Transverse colon (tissue), 4 donors: ENCODE measurements around the gene COL4A1. TPM values are rescaled to one million over a fixed set of nuclear protein-coding genes. Genes with fewer than 3 reads are reported as not detected.
A peak's percentile ranks its signal among the peaks of the same experiment; 100 is the strongest.

ENCODE experiments used
- DNase-seq: peaks from one replicate; pipeline ENCODE4 v3.0.0-alpha.2; 2019
- H3K27ac ChIP-seq, 4 donors: fragments of 200-600 bp; sonication (generic); 2 replicates each; pipeline ENCODE4 v1.5.1; 2016 to 2018; ENCODE audit warnings: inconsistent platforms in 4 of 4
- H3K27me3 ChIP-seq: fragments of 200-600 bp; sonication (generic); 2 replicates; pipeline ENCODE4 v1.5.1; 2017; ENCODE audit warnings: inconsistent platforms
- H3K36me3 ChIP-seq, 4 donors: fragments of 200-600 bp; sonication (generic); 2 replicates each; pipeline ENCODE4 v1.5.1; 2017 to 2019; ENCODE audit warnings: inconsistent platforms in 4 of 4
- H3K4me1 ChIP-seq, 4 donors: fragments of 200-600 bp; sonication (generic); 2 replicates each; pipeline ENCODE4 v1.5.1; 2017 to 2020; ENCODE audit warnings: inconsistent platforms in 4 of 4
- H3K4me3 ChIP-seq, 4 donors: fragments of 200-600 bp; sonication (generic); 1 replicate in 1 of 4; 2 replicates in 3 of 4; pipeline versions ENCODE4 v1.5.1 to v1.6.1; 2017 to 2019; ENCODE audit warnings: inconsistent platforms in 4 of 4
- H3K9me3 ChIP-seq, 2 donors: fragments of 200-600 bp; sonication (generic); 2 replicates each; pipeline ENCODE4 v1.5.1; 2017 to 2019; ENCODE audit warnings: inconsistent platforms in 2 of 2
- CTCF ChIP-seq, 5 experiments: fragments of 200-600 bp in 3 of 5; fragments of 450-650 bp in 2 of 5; sonication (generic) in 3 of 5; IDR thresholded peaks; 1 replicate in 2 of 5; 2 replicates in 3 of 5; pipeline ENCODE4 v1.5.1; 2016 to 2017; ENCODE audit warnings: antibody characterized with exemption in 5 of 5, inconsistent platforms in 3 of 5, mild to moderate bottlenecking in 2 of 5, moderate library complexity in 1 of 5
- EP300 ChIP-seq: sonication (generic); formaldehyde crosslinking; IDR thresholded peaks from one replicate; pipeline ENCODE4 v1.6.1; 2017; ENCODE audit warnings: antibody characterized with exemption, low read depth
- POLR2A ChIP-seq: fragments of 450-650 bp; IDR thresholded peaks from one replicate; pipeline ENCODE4 v1.6.1; 2016; ENCODE audit warnings: antibody characterized with exemption, mild to moderate bottlenecking, moderate library complexity
- POLR2AphosphoS5 ChIP-seq, 3 donors: sonication (generic); formaldehyde crosslinking; IDR thresholded peaks; one replicate each; pipeline ENCODE4 v1.6.1; 2016; ENCODE audit warnings: antibody characterized with exemption in 3 of 3
- WGBS, 2 donors: methylation state at CpG; one replicate each; pipeline ENCODE4 v1.1.5; 2018; ENCODE audit warnings: low coverage in 1 of 2; 5-methylcytosine and 5-hydroxymethylcytosine counted together
- in situ Hi-C, 4 donors: fragments of 200-750 bp; cut with MboI; loops; one replicate each; pipeline versions ENCODE4 v1.15.0 to v1.15.1; 2017; ENCODE audit warnings: low sequenced_read_pairs in 3 of 4, low pct_ligation_motif_present in 1 of 4, low pct_unique_long_range_greater_than_20kb in 1 of 4
- intact Hi-C: fragments of 100-400 bp; cut with DNase I; formaldehyde crosslinking; loops from one replicate; pipeline ENCODE4 v1.15.1; 2023; ENCODE audit warnings: low total_unique reads
- total RNA-seq, 4 donors: library from RNA; depleted of rRNA; stranded (reverse); fragments of >200 nt; gene quantifications; one replicate each; pipeline ENCODE4 v1.1.0, GENCODE V29; 2016

COL4A1 gene
- total RNA-seq, 4 donors from 2014 or later, result 46.4 to 180 (median 99.2) TPM

- no peak overlapping the region for H3K4me3 ChIP-seq
- intact Hi-C loops, result no loop called here
- peak overlapping the region in 3 of 4 donors; percentile 1 to 41 (median 22) for H3K27ac ChIP-seq
- no peaks in the 10 kb centered on the region for H3K27me3 ChIP-seq
- H3K36me3 ChIP-seq, result no peaks in the 10 kb centered on the region
- in situ Hi-C loops, result no loop called here
- DNase-seq, result no peak
- TF ChIP-seq EP300, result no peak
- TF ChIP-seq POLR2AphosphoS5 (IDR thresholded peaks at IDR 0.05), result no peak
- TF ChIP-seq POLR2A, result no peak
- no peak for TF ChIP-seq CTCF (IDR thresholded peaks at IDR 0.05)
- H3K9me3 ChIP-seq, result no peaks in the 10 kb centered on the region
- WGBS, 2 donors, result 68 to 83% methylated on average over 2 to 3 of the region's 3 CpGs
- peaks cover 0 to 2% (median 0%) of the 10 kb centered on the region in 4 donors for H3K4me1 ChIP-seq
Observed at GRCh38 chr13:110197026-110197425, 109.9 kb downstream of the COL4A1 start.

- H3K4me1 ChIP-seq, result peaks cover 0 to 2% (median 0%) of the 10 kb centered on the region in 4 donors
- no peak for TF ChIP-seq CTCF (IDR thresholded peaks at IDR 0.05)
- no peak for TF ChIP-seq EP300
- no peak for TF ChIP-seq POLR2AphosphoS5 (IDR thresholded peaks at IDR 0.05)
- no peak for TF ChIP-seq POLR2A
- intact Hi-C loops (no loop called here), in situ Hi-C loops (no loop called here)
- DNase-seq, result no peak
- WGBS, 2 donors, result 17 to 58% methylated on average over 1 to 8 of the region's 8 CpGs
- H3K9me3 ChIP-seq, result no peaks in the 10 kb centered on the region
- H3K27me3 ChIP-seq, result no peaks in the 10 kb centered on the region
- H3K36me3 ChIP-seq, result no peaks in the 10 kb centered on the region
- H3K4me3 ChIP-seq, result no peak overlapping the region
- H3K27ac ChIP-seq, result peak overlapping the region in 1 of 4 donors; percentile 10
Observed at GRCh38 chr13:110195547-110196485, 111.1 kb downstream of the COL4A1 start.

- Histone ChIP-seq H3K4me1 (peaks cover 0 to 2% (median 0%) of the 10 kb centered on the region in 4 donors), H3K27ac (no peak overlapping the region), H3K9me3 (no peaks in the 10 kb centered on the region), H3K4me3 (no peak overlapping the region), H3K27me3 (no peaks in the 10 kb centered on the region), H3K36me3 (no peaks in the 10 kb centered on the region)
- WGBS, 2 donors, result 85 to 97% methylated on average over 8 of the region's 8 CpGs
- TF ChIP-seq CTCF (IDR thresholded peaks at IDR 0.05), result no peak
- no peak for TF ChIP-seq POLR2A
- TF ChIP-seq POLR2AphosphoS5 (IDR thresholded peaks at IDR 0.05), result no peak
- no peak for TF ChIP-seq EP300
- DNase-seq, result no peak
- in situ Hi-C loops, result no loop called here
- intact Hi-C loops, result no loop called here
Observed at GRCh38 chr13:110194451-110194850, 112.5 kb downstream of the COL4A1 start.

GRCh38 chr13:110193491-110193890 lies 113.5 kb downstream of the COL4A1 start:
- in situ Hi-C loops, result no loop called here
- Histone ChIP-seq H3K4me3 (no peak overlapping the region), H3K9me3 (no peaks in the 10 kb centered on the region), H3K4me1 (peaks cover 0 to 2% (median 0%) of the 10 kb centered on the region in 4 donors), H3K27me3 (no peaks in the 10 kb centered on the region), H3K27ac (no peak overlapping the region), H3K36me3 (no peaks in the 10 kb centered on the region)
- 87 to 100% methylated on average over 1 to 10 of the region's 10 CpGs for WGBS, 2 donors
- intact Hi-C loops, result no loop called here
- no peak for TF ChIP-seq EP300
- TF ChIP-seq CTCF (IDR thresholded peaks at IDR 0.05), result no peak
- no peak for TF ChIP-seq POLR2AphosphoS5 (IDR thresholded peaks at IDR 0.05)
- TF ChIP-seq POLR2A, result no peak
- no peak for DNase-seq
